Upper lobe of left lung (tissue), 4 donors: ENCODE data around the gene ACOXL.
A peak's percentile ranks its signal among the peaks of the same experiment; 100 is the strongest.

Experiments
- CTCF ChIP-seq, 6 experiments: fragments of 450-650 bp in 4 of 6; fragments of 200-600 bp in 2 of 6; sonication (generic) in 2 of 6; IDR thresholded peaks; one replicate each; pipeline ENCODE4 v1.5.1; 2016 to 2019; ENCODE audit warnings: antibody characterized with exemption in 6 of 6
- EP300 ChIP-seq, 4 donors: sonication (generic); formaldehyde crosslinking; IDR thresholded peaks; one replicate each; pipeline ENCODE4 v1.5.1; 2017; ENCODE audit warnings: antibody characterized with exemption in 4 of 4, control low read depth in 2 of 4
- POLR2A ChIP-seq, 4 donors: fragments of 450-650 bp; IDR thresholded peaks; one replicate each; pipeline ENCODE4 v1.5.1; 2016 to 2017; ENCODE audit warnings: antibody characterized with exemption in 4 of 4, mild to moderate bottlenecking in 2 of 4
- POLR2AphosphoS5 ChIP-seq, 2 donors: sonication (generic); formaldehyde crosslinking; IDR thresholded peaks; one replicate each; pipeline ENCODE4 v1.5.1; 2017; ENCODE audit warnings: antibody characterized with exemption in 2 of 2

- TF ChIP-seq POLR2AphosphoS5 (IDR thresholded peaks at IDR 0.05): peak in 1 of 2 donors; percentile 56
- TF ChIP-seq CTCF (IDR thresholded peaks at IDR 0.05): no peak
- no peak for TF ChIP-seq POLR2A (IDR thresholded peaks at IDR 0.05)
- peak in 1 of 4 donors; percentile 67 for TF ChIP-seq EP300 (IDR thresholded peaks at IDR 0.05)
These were observed 261.3 kb downstream of the ACOXL start for GRCh38 chr2:110993557-110994231.
